Peyer's patch (tissue), 4 donors: ENCODE results near the gene ITGB3.

ENCODE experiments used
- POLR2A ChIP-seq, 2 donors: fragments of 450-650 bp; IDR thresholded peaks; one replicate each; pipeline ENCODE4 v1.5.1; 2017; ENCODE audit warnings: antibody characterized with exemption in 2 of 2, mild to moderate bottlenecking in 2 of 2, moderate library complexity in 2 of 2
- TF ChIP-seq, protein P1 (sequence below), 6 experiments: fragments of 450-650 bp in 4 of 6; fragments of 200-600 bp in 2 of 6; sonication (generic) in 1 of 6; IDR thresholded peaks; one replicate each; pipeline ENCODE4 v1.5.1; 2017 to 2019; ENCODE audit warnings: antibody characterized with exemption in 6 of 6, mild to moderate bottlenecking in 3 of 6, moderate library complexity in 1 of 6

DNA sequence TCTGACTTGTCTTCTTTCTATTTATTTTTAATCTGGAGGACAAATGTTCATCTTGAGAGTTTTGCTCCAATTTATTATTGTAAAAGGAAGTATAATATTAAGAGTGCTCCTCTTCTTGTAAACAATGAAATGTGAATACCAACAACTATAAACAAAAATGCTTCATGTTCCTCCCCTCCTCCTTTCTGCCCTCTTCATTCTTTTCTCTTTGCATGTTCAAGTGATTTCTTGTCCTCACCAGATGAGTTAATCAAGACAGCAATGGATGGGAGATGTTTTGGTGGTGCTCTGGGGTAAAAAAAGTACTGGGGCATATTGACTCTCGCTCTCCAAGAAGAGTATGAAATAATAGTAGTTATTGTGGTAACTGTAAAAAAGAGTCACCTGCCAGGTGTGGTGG lies 24.3 kb downstream of the ITGB3 start:
- TF ChIP-seq, protein P1, sequence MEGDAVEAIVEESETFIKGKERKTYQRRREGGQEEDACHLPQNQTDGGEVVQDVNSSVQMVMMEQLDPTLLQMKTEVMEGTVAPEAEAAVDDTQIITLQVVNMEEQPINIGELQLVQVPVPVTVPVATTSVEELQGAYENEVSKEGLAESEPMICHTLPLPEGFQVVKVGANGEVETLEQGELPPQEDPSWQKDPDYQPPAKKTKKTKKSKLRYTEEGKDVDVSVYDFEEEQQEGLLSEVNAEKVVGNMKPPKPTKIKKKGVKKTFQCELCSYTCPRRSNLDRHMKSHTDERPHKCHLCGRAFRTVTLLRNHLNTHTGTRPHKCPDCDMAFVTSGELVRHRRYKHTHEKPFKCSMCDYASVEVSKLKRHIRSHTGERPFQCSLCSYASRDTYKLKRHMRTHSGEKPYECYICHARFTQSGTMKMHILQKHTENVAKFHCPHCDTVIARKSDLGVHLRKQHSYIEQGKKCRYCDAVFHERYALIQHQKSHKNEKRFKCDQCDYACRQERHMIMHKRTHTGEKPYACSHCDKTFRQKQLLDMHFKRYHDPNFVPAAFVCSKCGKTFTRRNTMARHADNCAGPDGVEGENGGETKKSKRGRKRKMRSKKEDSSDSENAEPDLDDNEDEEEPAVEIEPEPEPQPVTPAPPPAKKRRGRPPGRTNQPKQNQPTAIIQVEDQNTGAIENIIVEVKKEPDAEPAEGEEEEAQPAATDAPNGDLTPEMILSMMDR (IDR thresholded peaks at IDR 0.05): no peak
- no peak for TF ChIP-seq POLR2A (IDR thresholded peaks at IDR 0.05)
